GM13977 (cell line): ENCODE results near the gene MAMDC2.
A peak's percentile ranks its signal among the peaks of the same experiment; 100 is the strongest.

ENCODE experiments used
- DNase-seq: peaks from one replicate; pipeline ENCODE4 v3.0.0; 2012; ENCODE audit warnings: low spot score
- CTCF ChIP-seq: IDR thresholded peaks from 2 replicates; pipeline ENCODE4 v1.5.1; 2012; ENCODE audit warnings: mild to moderate bottlenecking, control low read depth; ENCODE audit not compliant: insufficient read depth; ENCODE audit errors: extremely low read depth, missing control alignments
- in situ Hi-C: fragments of 300-500 bp; cut with MboI; formaldehyde crosslinking; loops from one replicate; pipeline ENCODE4 v1.12.0; 2022; ENCODE audit warnings: low sequenced_read_pairs, low pct_unique_long_range_greater_than_20kb, mixed read lengths, inconsistent platforms; ENCODE audit not compliant: unreplicated experiment

MAMDC2 gene

GRCh38 chr9:70250221-70250620 is 206.6 kb downstream of the MAMDC2 start:
- in situ Hi-C loops, result no loop called here
- no peak for TF ChIP-seq CTCF

GRCh38 chr9:70255486-70255885 is 211.8 kb downstream of the MAMDC2 start:
- TF ChIP-seq CTCF, result no peak
- in situ Hi-C loops, result no loop called here

More at GRCh38 chr9:70250221-70250620, 206.6 kb downstream of the MAMDC2 start:
- DNase-seq, result no peak

GRCh38 chr9:70256123-70256551 is 212.5 kb downstream of the MAMDC2 start:
- TF ChIP-seq CTCF, result no peak
- no peak for DNase-seq
- in situ Hi-C loops, result no loop called here

More at GRCh38 chr9:70255486-70255885, 211.8 kb downstream of the MAMDC2 start:
- no peak for DNase-seq

GRCh38 chr9:70257502-70257901 is 213.9 kb downstream of the MAMDC2 start:
- DNase-seq, result no peak
- in situ Hi-C loops, result no loop called here
- no peak for TF ChIP-seq CTCF

- TF ChIP-seq CTCF, result no peak
- DNase-seq, result no peak
- in situ Hi-C loops, result no loop called here
These were observed 214.5 kb downstream of the MAMDC2 start for GRCh38 chr9:70257991-70258691.

GRCh38 chr9:70258692-70259511 is 215.3 kb downstream of the MAMDC2 start, which contains the start of gene SMC5:
TSS of gene SMC5 (plus strand) at chr9:70258978. CDS start at chr9:70259079, 101 bp downstream.
- no peak for TF ChIP-seq CTCF
- peak; percentile 94 for DNase-seq
- in situ Hi-C loops, result no loop called here
